Liver (tissue), 9 donors: ENCODE results near the gene KRT28. TPM values are rescaled to one million over a fixed set of nuclear protein-coding genes. Genes with fewer than 3 reads are reported as not detected.

Source experiments
- DNase-seq: peaks from one replicate; pipeline ENCODE4 v3.0.0-alpha.2; 2017; ENCODE audit warnings: low spot score
- H3K27ac ChIP-seq, 2 donors: one replicate each; pipeline ENCODE4 v1.7.0; 2013; ENCODE audit warnings: inconsistent platforms in 2 of 2, low read length in 2 of 2, control low read depth in 1 of 2, low read depth in 1 of 2, mild to moderate bottlenecking in 1 of 2
- H3K27me3 ChIP-seq, 4 donors: one replicate each; pipeline versions ENCODE4 v1.6.1 to v1.7.0; 2013; ENCODE audit warnings: low read length in 3 of 4, inconsistent platforms in 1 of 4, mild to moderate bottlenecking in 1 of 4, moderate library complexity in 1 of 4; ENCODE audit not compliant: control insufficient read depth in 4 of 4, insufficient read depth in 4 of 4
- H3K36me3 ChIP-seq, 4 donors: one replicate each; pipeline versions ENCODE4 v1.6.1 to v1.7.0; 2013; ENCODE audit warnings: low read length in 3 of 4, mild to moderate bottlenecking in 3 of 4, low read depth in 1 of 4, moderate library complexity in 1 of 4; ENCODE audit not compliant: control insufficient read depth in 4 of 4, insufficient read depth in 3 of 4
- H3K4me1 ChIP-seq, 4 donors: one replicate each; pipeline versions ENCODE4 v1.6.1 to v1.7.0; 2013; ENCODE audit warnings: low read length in 3 of 4, mild to moderate bottlenecking in 3 of 4, moderate library complexity in 1 of 4; ENCODE audit not compliant: control insufficient read depth in 4 of 4, insufficient read depth in 4 of 4
- H3K4me3 ChIP-seq, 3 donors: one replicate each; pipeline versions ENCODE4 v1.6.1 to v1.7.0; 2013; ENCODE audit warnings: low read length in 3 of 3, control low read depth in 1 of 3, low read depth in 1 of 3, mild to moderate bottlenecking in 1 of 3
- H3K9ac ChIP-seq, 2 donors: one replicate each; pipeline ENCODE4 v1.7.0; 2013; ENCODE audit warnings: low read length in 2 of 2, mild to moderate bottlenecking in 2 of 2, moderate library complexity in 2 of 2, control low read depth in 1 of 2, low read depth in 1 of 2
- H3K9me3 ChIP-seq, 4 donors: one replicate each; pipeline versions ENCODE4 v1.6.1 to v1.7.0; 2013; ENCODE audit warnings: low read length in 3 of 4; ENCODE audit not compliant: control insufficient read depth in 4 of 4
- ATF3 ChIP-seq: IDR thresholded peaks from 2 replicates; pipeline ENCODE4 v1.6.1; 2016; ENCODE audit warnings: antibody characterized with exemption
- CTCF ChIP-seq: fragments of 150-350 bp; IDR thresholded peaks from 2 replicates; pipeline ENCODE4 v1.5.1; 2017; ENCODE audit warnings: improper control_type of control experiment, low read depth, low read length; ENCODE audit not compliant: missing input control
- EGR1 ChIP-seq, 2 donors: IDR thresholded peaks; 2 replicates each; pipeline ENCODE4 v1.6.1; 2016 to 2018; ENCODE audit warnings: antibody characterized with exemption in 2 of 2, low read depth in 2 of 2
- FOXA1 ChIP-seq: IDR thresholded peaks from 2 replicates; pipeline ENCODE4 v1.6.1; 2016; ENCODE audit warnings: antibody characterized with exemption
- FOXA2 ChIP-seq: IDR thresholded peaks from 2 replicates; pipeline ENCODE4 v1.6.1; 2016; ENCODE audit warnings: antibody characterized with exemption
- GABPA ChIP-seq, 2 donors: IDR thresholded peaks in 1 of 2; conservative IDR thresholded peaks in 1 of 2; 2 replicates each; pipeline ENCODE4 v1.6.1; 2016; ENCODE audit warnings: antibody characterized with exemption in 2 of 2, mild to moderate bottlenecking in 1 of 2, moderate library complexity in 1 of 2
- HNF4A ChIP-seq, 2 donors: conservative IDR thresholded peaks; 2 replicates each; pipeline ENCODE4 v1.6.1; 2016; ENCODE audit warnings: antibody characterized with exemption in 2 of 2, mild to moderate bottlenecking in 2 of 2
- HNF4G ChIP-seq: IDR thresholded peaks from 2 replicates; pipeline ENCODE4 v1.6.1; 2016; ENCODE audit warnings: antibody characterized with exemption
- JUND ChIP-seq, 2 donors: IDR thresholded peaks; 2 replicates each; pipeline ENCODE4 v1.6.1; 2016; ENCODE audit warnings: antibody characterized with exemption in 2 of 2
- MAX ChIP-seq: IDR thresholded peaks from 2 replicates; pipeline ENCODE4 v1.6.1; 2016; ENCODE audit warnings: antibody characterized with exemption
- NR2F2 ChIP-seq: IDR thresholded peaks from 2 replicates; pipeline ENCODE4 v1.6.1; 2016; ENCODE audit warnings: antibody characterized with exemption
- RAD21 ChIP-seq, 2 donors: IDR thresholded peaks; 2 replicates each; pipeline ENCODE4 v1.6.1; 2016; ENCODE audit warnings: antibody characterized with exemption in 2 of 2, mild to moderate bottlenecking in 2 of 2
- REST ChIP-seq: IDR thresholded peaks from 2 replicates; pipeline ENCODE4 v1.6.1; 2016; ENCODE audit warnings: antibody characterized with exemption, mild to moderate bottlenecking
- RXRA ChIP-seq, 2 donors: IDR thresholded peaks; 2 replicates each; pipeline ENCODE4 v1.6.1; 2017 to 2018; ENCODE audit warnings: antibody characterized with exemption in 2 of 2, mild to moderate bottlenecking in 1 of 2
- SP1 ChIP-seq: IDR thresholded peaks from 2 replicates; pipeline ENCODE4 v1.6.1; 2018; ENCODE audit warnings: antibody characterized with exemption, mild to moderate bottlenecking
- TAF1 ChIP-seq: conservative IDR thresholded peaks from 2 replicates; pipeline ENCODE4 v1.6.1; 2016; ENCODE audit warnings: antibody characterized with exemption, mild to moderate bottlenecking
- YY1 ChIP-seq: IDR thresholded peaks from 2 replicates; pipeline ENCODE4 v1.6.1; 2016; ENCODE audit warnings: antibody characterized with exemption, mild to moderate bottlenecking
- ZBTB33 ChIP-seq: IDR thresholded peaks from 2 replicates; pipeline ENCODE4 v1.6.1; 2016; ENCODE audit warnings: antibody characterized with exemption
- WGBS: extraction: QIAGEN DNeasy Blood & Tissue Kit; methylation state at CpG from one replicate; pipeline ENCODE4 v1.1.7; 2013; 5-methylcytosine and 5-hydroxymethylcytosine counted together
- polyA plus RNA-seq, 2 donors: library from polyadenylated mRNA; stranded (reverse) in 1 of 2; unstranded in 1 of 2; fragments of 200-250 nt in 1 of 2; fragments of >200 nt in 1 of 2; fragmentation: Nextera tagmentation in 1 of 2; extraction: Ambion mirVana in 1 of 2; gene quantifications; one replicate each; pipeline versions ENCODE4 v1.2.1 to v1.2.3, GENCODE V29; 2013 to 2015
- total RNA-seq, 2 donors: library from RNA; depleted of rRNA; stranded (reverse); fragments of >200 nt; gene quantifications; one replicate each; pipeline ENCODE4 v1.2.3, GENCODE V29; 2014
- donor health status: healthy.
- donor health status: healthy.
- donor health status: healthy.
- donor health status: healthy.
- donor health status: healthy.

Gene KRT28
- total and polyA plus RNA-seq, 4 donors, result not detected

- Histone ChIP-seq H3K9ac (no peak overlapping the region), H3K4me3 (no peak overlapping the region), H3K9me3 (no peaks in the 10 kb centered on the region), H3K27me3 (no peaks in the 10 kb centered on the region), H3K27ac (no peak overlapping the region), H3K36me3 (peaks cover 0 to 11% (median 0%) of the 10 kb centered on the region in 4 donors), H3K4me1 (no peaks in the 10 kb centered on the region)
- TF ChIP-seq REST, result no peak
- no peak for TF ChIP-seq FOXA1
- no peak for TF ChIP-seq JUND (IDR thresholded peaks at IDR 0.05)
- no peak for TF ChIP-seq NR2F2
- 86% methylated on average over 3 of the region's 3 CpGs for WGBS
- DNase-seq, result no peak
These were observed 33.1 kb upstream of the KRT28 start for GRCh38 chr17:40832840-40833239.

GRCh38 chr17:40830085-40830776 is 30.5 kb upstream of the KRT28 start:
- Histone ChIP-seq H3K9me3 (no peaks in the 10 kb centered on the region), H3K27ac (no peak overlapping the region), H3K4me1 (no peaks in the 10 kb centered on the region), H3K27me3 (no peaks in the 10 kb centered on the region), H3K9ac (no peak overlapping the region), H3K4me3 (no peak overlapping the region), H3K36me3 (peaks cover 0 to 11% (median 0%) of the 10 kb centered on the region in 4 donors)
- TF ChIP-seq RAD21 (IDR thresholded peaks at IDR 0.05) (no peak), HNF4G (no peak), FOXA2 (no peak), REST (no peak), YY1 (no peak), FOXA1 (no peak), RXRA (IDR thresholded peaks at IDR 0.05) (no peak), NR2F2 (no peak), EGR1 (IDR thresholded peaks at IDR 0.05; ENCODE audit: low read depth in 2 of 2) (no peak), TAF1 (no peak), ATF3 (no peak), CTCF (no peak), HNF4A (conservative IDR thresholded peaks at IDR 0.05) (no peak), MAX (no peak), ZBTB33 (no peak), SP1 (no peak), GABPA (IDR thresholded peaks at IDR 0.05 in 1 of 2, conservative IDR thresholded peaks at IDR 0.05 in 1 of 2) (no peak), JUND (IDR thresholded peaks at IDR 0.05) (no peak)
- DNase-seq, result no peak
- WGBS, result 94% methylated on average over 2 of the region's 2 CpGs
